ENCODE measurements around the gene FREM1. TPM values are rescaled to one million over a fixed set of nuclear protein-coding genes. Genes with fewer than 3 reads are reported as not detected.

FREM1 gene
- total RNA-seq, 1 donor from 2014 or later = 0.52 TPM

DNA sequence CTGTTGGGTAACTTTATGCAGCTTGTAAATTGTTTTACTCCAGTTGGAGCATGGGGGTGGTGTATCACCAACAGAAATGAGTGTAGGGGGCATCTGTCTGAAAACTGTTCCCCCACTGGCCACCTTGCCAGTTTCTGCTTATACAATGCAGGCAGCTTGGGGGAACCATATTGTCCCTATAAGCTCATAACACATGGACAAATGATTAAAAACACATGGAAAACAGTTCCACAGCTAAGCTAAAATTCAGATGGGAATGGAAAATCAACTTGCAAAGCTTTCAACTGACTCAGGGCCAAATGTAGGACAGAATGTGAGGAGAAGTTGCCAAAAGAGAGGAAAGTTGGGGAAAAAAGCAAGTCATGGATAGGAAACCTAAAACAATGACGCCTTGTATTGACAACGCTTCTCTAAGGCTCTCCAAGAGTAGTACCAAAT is 179.7 kb downstream of the FREM1 start:
- H3K4me2 ChIP-seq (ENCODE audit: low read length) = no peak overlapping the region

GRCh38 chr9:14723301-14723700 is 186.9 kb downstream of the FREM1 start:
- no peaks in the 10 kb centered on the region for H3K9me3 ChIP-seq (ENCODE audit: insufficient read depth, low read depth, low read length)
- Mint-ChIP-seq H3K36me3 (ENCODE audit: low read depth, unreplicated experiment) (no peaks in the 10 kb centered on the region), H3K4me3 (ENCODE audit: unreplicated experiment) (no peak overlapping the region), H3K4me1 (ENCODE audit: low read depth, unreplicated experiment) (peaks cover 14% of the 10 kb centered on the region), H3K27me3 (ENCODE audit: low read depth, unreplicated experiment) (no peaks in the 10 kb centered on the region), H3K27ac (ENCODE audit: unreplicated experiment) (no peak overlapping the region), H3K9me3 (ENCODE audit: unreplicated experiment) (no peaks in the 10 kb centered on the region)
- H3K9ac ChIP-seq (ENCODE audit: low read length) = no peak overlapping the region
- FAIRE-seq (no peak), DNase-seq (ENCODE audit: low read depth) (no peak)
- no peak overlapping the region for H3K4me2 ChIP-seq (ENCODE audit: low read length)
- no peak overlapping the region for H3K27ac ChIP-seq (ENCODE audit: low read depth, low read length)
- H3K27me3 ChIP-seq (ENCODE audit: insufficient read depth, low read length) = no peaks in the 10 kb centered on the region
- no peaks in the 10 kb centered on the region for H4K20me1 ChIP-seq (ENCODE audit: insufficient read depth, low read length)
- H2AFZ ChIP-seq (ENCODE audit: low read depth, low read length) = no peak overlapping the region
- H3K4me3 ChIP-seq (ENCODE audit: insufficient read depth, low read depth, low read length) = no peak overlapping the region
- TF ChIP-seq EZH2 (IDR thresholded peaks at IDR 0.05; ENCODE audit: insufficient read depth, low read length) (no peak), CTCF (IDR thresholded peaks at IDR 0.05; ENCODE audit: insufficient read depth, low read depth, low read length) (no peak)
- no peaks in the 10 kb centered on the region for H3K79me2 ChIP-seq (ENCODE audit: insufficient read depth, low read length)
- H3K36me3 ChIP-seq (ENCODE audit: insufficient read depth, low read length) = no peaks in the 10 kb centered on the region
- no peaks in the 10 kb centered on the region for H3K4me1 ChIP-seq (ENCODE audit: insufficient read depth, low read length)

More for the DNA sequence above, 179.7 kb downstream of the FREM1 start:
- no peak overlapping the region for H3K27ac ChIP-seq (ENCODE audit: low read depth, low read length)
- H3K9me3 ChIP-seq (ENCODE audit: insufficient read depth, low read depth, low read length) = no peaks in the 10 kb centered on the region
- H3K36me3 ChIP-seq (ENCODE audit: insufficient read depth, low read length) = no peaks in the 10 kb centered on the region
- Mint-ChIP-seq H3K27ac (ENCODE audit: unreplicated experiment) (no peak overlapping the region), H3K9me3 (ENCODE audit: unreplicated experiment) (no peaks in the 10 kb centered on the region), H3K4me1 (ENCODE audit: low read depth, unreplicated experiment) (no peaks in the 10 kb centered on the region), H3K36me3 (ENCODE audit: low read depth, unreplicated experiment) (no peaks in the 10 kb centered on the region), H3K4me3 (ENCODE audit: unreplicated experiment) (no peak overlapping the region), H3K27me3 (ENCODE audit: low read depth, unreplicated experiment) (no peaks in the 10 kb centered on the region)
- H3K9ac ChIP-seq (ENCODE audit: low read length) = no peak overlapping the region
- DNase-seq (ENCODE audit: low read depth) (no peak), FAIRE-seq (no peak)
- H2AFZ ChIP-seq (ENCODE audit: low read depth, low read length) = no peak overlapping the region
- H3K27me3 ChIP-seq (ENCODE audit: insufficient read depth, low read length) = peaks cover 2% of the 10 kb centered on the region
- no peaks in the 10 kb centered on the region for H4K20me1 ChIP-seq (ENCODE audit: insufficient read depth, low read length)
- no peak overlapping the region for H3K4me3 ChIP-seq (ENCODE audit: insufficient read depth, low read depth, low read length)
- TF ChIP-seq EZH2 (IDR thresholded peaks at IDR 0.05; ENCODE audit: insufficient read depth, low read length) = no peak
- TF ChIP-seq CTCF (IDR thresholded peaks at IDR 0.05; ENCODE audit: insufficient read depth, low read depth, low read length) = no peak
- H3K79me2 ChIP-seq (ENCODE audit: insufficient read depth, low read length) = no peaks in the 10 kb centered on the region
- no peaks in the 10 kb centered on the region for H3K4me1 ChIP-seq (ENCODE audit: insufficient read depth, low read length)

DNA sequence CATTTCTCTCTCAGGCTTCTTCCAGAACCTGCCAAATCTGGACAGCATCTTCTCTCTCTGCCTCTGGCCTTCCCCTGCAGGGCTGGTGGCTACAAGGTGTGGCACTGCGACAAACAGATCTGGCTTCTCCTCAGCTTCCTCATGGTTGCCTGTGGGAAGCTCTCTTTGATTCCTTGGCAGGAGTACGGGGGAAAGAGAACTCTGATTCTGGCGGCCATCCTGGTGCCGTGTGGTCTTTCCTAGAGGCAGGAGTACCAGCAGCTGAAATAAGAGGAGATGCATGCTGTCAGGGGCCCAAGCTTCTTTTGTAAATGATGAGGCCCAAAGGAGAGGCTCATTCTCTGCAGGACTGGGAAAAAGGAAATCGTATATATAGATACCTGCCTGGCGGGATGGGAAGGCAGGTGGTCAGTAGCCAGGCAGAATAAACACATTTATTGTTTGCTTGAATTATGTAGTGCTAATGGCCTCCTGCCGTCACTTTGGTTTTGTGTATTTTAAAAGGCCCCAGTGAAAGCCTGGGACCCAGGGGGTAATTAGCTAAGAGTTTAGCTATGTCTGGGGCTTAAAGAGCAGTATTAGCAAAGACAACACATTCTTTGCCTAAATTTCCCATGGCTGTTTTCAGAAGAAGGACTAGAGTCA is 187.7 kb downstream of the FREM1 start, which contains the start of gene CER1:
Gene CER1 (minus strand): TSS at position 343 of the 645 bp plus-strand sequence. CDS start 61 bp downstream, at position 282.
- Histone ChIP-seq H3K9ac (ENCODE audit: low read length) (no peak within 1 kb of the TSS), H3K4me2 (ENCODE audit: low read length) (no peak within 1 kb of the TSS), H2AFZ (ENCODE audit: low read depth, low read length) (no peak within 1 kb of the TSS), H3K4me1 (ENCODE audit: insufficient read depth, low read length) (no peaks in the 10 kb centered on the region), H4K20me1 (ENCODE audit: insufficient read depth, low read length) (no peaks in the 10 kb centered on the region), H3K36me3 (ENCODE audit: insufficient read depth, low read length) (no peaks in the 10 kb centered on the region), H3K9me3 (ENCODE audit: insufficient read depth, low read depth, low read length) (no peaks in the 10 kb centered on the region), H3K4me3 (ENCODE audit: insufficient read depth, low read depth, low read length) (no peak within 1 kb of the TSS), H3K79me2 (ENCODE audit: insufficient read depth, low read length) (no peaks in the 10 kb centered on the region), H3K27ac (ENCODE audit: low read depth, low read length) (no peak within 1 kb of the TSS), H3K27me3 (ENCODE audit: insufficient read depth, low read length) (no peaks in the 10 kb centered on the region)
- Mint-ChIP-seq H3K27me3 (ENCODE audit: low read depth, unreplicated experiment) (no peaks in the 10 kb centered on the region), H3K9me3 (ENCODE audit: unreplicated experiment) (no peaks in the 10 kb centered on the region), H3K27ac (ENCODE audit: unreplicated experiment) (peak within 1 kb of the TSS; percentile 14), H3K4me3 (ENCODE audit: unreplicated experiment) (no peak within 1 kb of the TSS), H3K36me3 (ENCODE audit: low read depth, unreplicated experiment) (no peaks in the 10 kb centered on the region), H3K4me1 (ENCODE audit: low read depth, unreplicated experiment) (peaks cover 14% of the 10 kb centered on the region)
- FAIRE-seq (no peak), DNase-seq (ENCODE audit: low read depth) (no peak)
- TF ChIP-seq EZH2 (IDR thresholded peaks at IDR 0.05; ENCODE audit: insufficient read depth, low read length) (no peak), CTCF (IDR thresholded peaks at IDR 0.05; ENCODE audit: insufficient read depth, low read depth, low read length) (no peak)
